Naive B cell (primary cell): ENCODE measurements around the gene PRKCB. TPM values are rescaled to one million over a fixed set of nuclear protein-coding genes. Genes with fewer than 3 reads are reported as not detected.
"Not testable (repeated sequence)": the region's sequence is repeated elsewhere in the genome, so short reads cannot be mapped to it uniquely, and the experiment has no call there.

Source experiments
- ATAC-seq, 2 donors: fragments of 150-1000 bp; cut with Tn5 transposase; 2 replicates each; pipeline ENCODE4 v1.10.0; 2021; ENCODE audit warnings: low read depth in 2 of 2, mild to moderate bottlenecking in 2 of 2, moderate library complexity in 2 of 2
- DNase-seq: peaks from one replicate; pipeline ENCODE4 v3.0.0; 2022
- H3K27ac Mint-ChIP-seq, 6 donors: one replicate each; pipeline ENCODE4 v1.8.0; 2020 to 2022; ENCODE audit warnings: mild to moderate bottlenecking in 6 of 6, mixed read lengths in 6 of 6, moderate library complexity in 5 of 6, inconsistent platforms in 2 of 6
- H3K27me3 Mint-ChIP-seq, 3 donors: one replicate each; pipeline ENCODE4 v1.8.0; 2021 to 2022; ENCODE audit warnings: mixed read lengths in 3 of 3, mild to moderate bottlenecking in 1 of 3
- H3K36me3 Mint-ChIP-seq, 2 donors: one replicate each; pipeline ENCODE4 v1.8.0; 2020 to 2022; ENCODE audit warnings: mixed read lengths in 2 of 2, inconsistent platforms in 1 of 2, mild to moderate bottlenecking in 1 of 2
- H3K4me1 Mint-ChIP-seq, 3 donors: one replicate each; pipeline ENCODE4 v1.8.0; 2020 to 2022; ENCODE audit warnings: mixed read lengths in 3 of 3, inconsistent platforms in 1 of 3, mild to moderate bottlenecking in 1 of 3, moderate library complexity in 1 of 3
- H3K4me3 Mint-ChIP-seq, 8 donors: one replicate each; pipeline ENCODE4 v1.8.0; 2020 to 2022; ENCODE audit warnings: mild to moderate bottlenecking in 8 of 8, mixed read lengths in 8 of 8, moderate library complexity in 8 of 8, inconsistent platforms in 2 of 8
- H3K9me3 Mint-ChIP-seq, 7 donors: one replicate each; pipeline ENCODE4 v1.8.0; 2020 to 2022; ENCODE audit warnings: mixed read lengths in 7 of 7, mild to moderate bottlenecking in 5 of 7, inconsistent platforms in 2 of 7, moderate library complexity in 1 of 7
- polyA plus RNA-seq, 6 donors: library from polyadenylated mRNA; unstranded; fragments of 300-500 nt; fragmentation: Illumina TruSeq; gene quantifications; one replicate each; pipeline ENCODE4 v1.2.3, GENCODE V29; 2021; ENCODE audit warnings: low read depth in 6 of 6

The PRKCB gene
- polyA plus RNA-seq, 6 donors from 2014 or later, result 213 to 344 (median 285) TPM

DNA sequence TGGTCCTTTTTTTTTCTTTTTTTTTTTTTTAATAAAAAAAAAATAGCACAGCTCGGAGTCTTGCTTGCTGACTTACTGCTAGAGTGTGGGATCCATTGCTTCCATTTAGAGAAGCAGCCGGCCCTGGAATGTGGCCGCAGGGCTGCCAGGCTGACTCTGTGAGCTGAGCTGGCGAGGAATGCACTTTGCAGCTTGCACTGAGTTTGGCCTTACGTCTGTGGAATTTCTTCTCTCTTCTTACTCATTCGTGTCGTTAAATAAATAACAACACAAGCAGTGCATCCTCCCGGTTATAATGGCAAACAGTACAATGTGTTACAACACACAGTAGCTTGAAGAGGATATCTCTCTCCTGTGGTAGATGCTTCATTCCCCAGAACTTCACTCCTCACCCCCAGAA is 69.2 kb downstream of the PRKCB start:
- no peaks in the 10 kb centered on the region for H3K9me3 Mint-ChIP-seq
- peaks cover 0 to 7% of the 10 kb centered on the region in 2 donors for H3K36me3 Mint-ChIP-seq
- H3K27ac Mint-ChIP-seq, result peak overlapping the region in 4 of 6 donors; percentile 3 to 88 (median 58)
- DNase-seq (no peak), ATAC-seq (no peak)
- H3K4me1 Mint-ChIP-seq, result peaks cover 92 to 99% (median 98%) of the 10 kb centered on the region in 3 donors
- H3K27me3 Mint-ChIP-seq, result no peaks in the 10 kb centered on the region
- peak overlapping the region in 1 of 8 donors; percentile 78 for H3K4me3 Mint-ChIP-seq

DNA sequence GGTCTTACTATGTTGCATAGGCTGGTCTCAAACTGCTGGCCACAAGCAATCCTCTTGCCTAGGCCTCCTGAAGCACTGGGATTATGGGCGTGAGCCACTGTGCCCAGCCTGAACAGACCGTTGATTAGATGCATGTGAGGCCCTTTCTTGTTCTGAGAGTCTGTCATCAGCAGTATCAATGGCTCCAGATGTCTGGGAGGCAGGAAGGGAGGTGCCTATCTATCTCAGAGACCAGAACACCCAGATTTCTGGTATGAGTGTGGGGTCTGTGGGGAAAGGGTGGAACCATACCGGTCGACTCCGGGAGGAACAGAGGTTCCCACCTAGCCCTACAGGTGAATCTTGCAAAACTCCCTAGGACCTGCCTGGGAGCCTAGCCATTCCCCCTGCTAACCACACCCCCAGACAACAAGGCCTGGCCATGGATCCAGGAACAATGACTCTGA is 71.7 kb downstream of the PRKCB start:
- no peak for ATAC-seq
- peak overlapping the region; percentile 88 to 98 (median 94) for H3K27ac Mint-ChIP-seq
- H3K4me3 Mint-ChIP-seq, result peak overlapping the region in 5 of 8 donors; percentile 35 to 81 (median 46)
- H3K4me1 Mint-ChIP-seq, result peaks cover 84 to 99% (median 96%) of the 10 kb centered on the region in 3 donors
- H3K36me3 Mint-ChIP-seq, result peaks cover 4 to 7% of the 10 kb centered on the region in 2 donors
- no peaks in the 10 kb centered on the region for H3K9me3 Mint-ChIP-seq
- no peak for DNase-seq
- no peaks in the 10 kb centered on the region for H3K27me3 Mint-ChIP-seq

GRCh38 chr16:23907903-23908302 is 72.1 kb downstream of the PRKCB start:
- H3K36me3 Mint-ChIP-seq, result peaks cover 4 to 7% of the 10 kb centered on the region in 2 donors
- DNase-seq, result no peak
- peaks cover 81 to 99% (median 94%) of the 10 kb centered on the region in 3 donors for H3K4me1 Mint-ChIP-seq
- ATAC-seq, result no peak
- peak overlapping the region in 3 of 8 donors; percentile 35 to 46 (median 38) for H3K4me3 Mint-ChIP-seq
- no peaks in the 10 kb centered on the region for H3K9me3 Mint-ChIP-seq
- H3K27me3 Mint-ChIP-seq, result no peaks in the 10 kb centered on the region
- H3K27ac Mint-ChIP-seq, result peak overlapping the region; percentile 88 to 98 (median 94)

GRCh38 chr16:23908790-23909189 is 73.0 kb downstream of the PRKCB start:
- no peak for DNase-seq
- no peak for ATAC-seq
- peaks cover 81 to 99% (median 94%) of the 10 kb centered on the region in 3 donors for H3K4me1 Mint-ChIP-seq
- no peaks in the 10 kb centered on the region for H3K9me3 Mint-ChIP-seq
- H3K36me3 Mint-ChIP-seq, result peaks cover 4 to 7% of the 10 kb centered on the region in 2 donors
- no peak overlapping the region for H3K4me3 Mint-ChIP-seq
- no peaks in the 10 kb centered on the region for H3K27me3 Mint-ChIP-seq
- H3K27ac Mint-ChIP-seq, result peak overlapping the region in 5 of 6 donors; percentile 6 to 93 (median 88)

DNA sequence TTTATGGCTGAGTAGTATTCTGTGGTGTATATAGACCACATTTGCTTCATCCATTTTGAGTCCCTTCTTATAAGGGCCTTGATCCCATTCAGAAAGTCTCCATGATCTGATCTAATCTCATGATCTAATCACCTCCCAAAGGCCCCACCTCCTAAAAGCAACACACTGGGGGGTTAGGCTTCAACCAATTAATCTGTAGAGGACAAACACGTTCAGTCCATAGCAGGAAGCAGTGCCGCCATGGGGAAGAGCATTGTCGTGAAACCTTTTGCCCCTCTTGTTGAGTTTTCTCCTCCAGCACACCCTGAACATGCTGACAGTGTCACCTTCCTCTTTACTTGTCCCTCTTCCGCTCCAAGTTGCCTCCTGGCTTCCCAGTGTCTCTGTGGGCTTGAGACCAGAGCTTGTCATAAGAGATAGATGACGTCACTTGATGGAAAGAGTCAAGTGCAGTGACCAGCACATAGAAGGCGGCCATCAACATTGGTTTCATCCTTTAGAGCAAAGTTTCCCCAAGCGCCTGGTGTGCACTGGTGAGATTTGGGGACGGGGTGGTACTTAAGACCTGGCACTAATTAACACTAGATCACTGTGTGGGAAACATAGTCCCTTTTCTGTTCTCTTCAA is 74.1 kb downstream of the PRKCB start:
- Mint-ChIP-seq H3K4me1 (peaks cover 82 to 99% (median 94%) of the 10 kb centered on the region in 3 donors), H3K4me3 (peak overlapping the region in 1 of 8 donors; percentile 21), H3K27ac (peak overlapping the region; percentile 62 to 90 (median 83)), H3K9me3 (no peaks in the 10 kb centered on the region), H3K36me3 (peaks cover 4 to 7% of the 10 kb centered on the region in 2 donors), H3K27me3 (no peaks in the 10 kb centered on the region)
- no peak for DNase-seq
- ATAC-seq, result no peak

DNA sequence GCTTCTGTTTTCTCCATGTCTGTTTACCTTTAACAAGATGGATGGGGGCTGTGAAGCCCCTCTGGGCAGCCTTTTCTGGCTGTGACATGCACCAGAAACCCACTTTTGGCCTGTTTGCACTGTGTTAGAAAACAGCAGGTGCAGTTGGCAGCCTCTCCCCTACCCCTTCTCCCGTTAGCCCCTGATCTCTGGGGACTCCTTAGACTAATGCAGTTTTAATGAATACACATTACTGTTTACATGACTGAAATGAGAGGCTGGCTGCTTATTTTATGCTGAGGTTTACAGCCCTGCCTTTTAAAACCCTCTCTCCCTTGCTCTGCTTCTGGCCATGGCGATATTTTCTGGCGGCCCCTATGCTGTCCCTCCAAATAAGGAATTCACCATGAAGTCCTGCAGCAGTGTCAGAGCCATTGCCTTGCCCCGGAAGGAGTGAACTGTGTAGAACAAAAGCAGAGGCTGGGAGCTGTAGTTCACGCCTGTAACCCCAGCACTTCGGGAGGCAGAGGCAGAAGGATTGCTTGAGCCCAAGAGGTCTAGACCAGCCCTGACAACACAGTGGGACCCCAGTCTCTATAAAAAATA is 79.3 kb downstream of the PRKCB start:
- ATAC-seq, result peak in 1 of 2 donors; percentile 38
- Mint-ChIP-seq H3K4me1 (peaks cover 58 to 81% (median 75%) of the 10 kb centered on the region in 3 donors), H3K4me3 (peak overlapping the region in 7 of 8 donors; percentile 64 to 83 (median 74))

GRCh38 chr16:23916552-23916951 is 80.8 kb downstream of the PRKCB start:
- peak overlapping the region; percentile 32 to 90 (median 62) for H3K4me3 Mint-ChIP-seq
- peak overlapping the region in 5 of 6 donors; percentile 34 to 82 (median 76) for H3K27ac Mint-ChIP-seq
- peaks cover 60 to 83% (median 75%) of the 10 kb centered on the region in 3 donors for H3K4me1 Mint-ChIP-seq
- ATAC-seq, result peak; percentile 60 to 68
- peaks cover 5 to 20% (median 8%) of the 10 kb centered on the region in 7 donors for H3K9me3 Mint-ChIP-seq
- DNase-seq, H3K27me3 Mint-ChIP-seq: not testable (repeated sequence)
- H3K36me3 Mint-ChIP-seq, result peaks cover 21 to 29% of the 10 kb centered on the region in 2 donors

More for the DNA sequence above, 79.3 kb downstream of the PRKCB start:
- Mint-ChIP-seq H3K9me3 (peaks cover 0 to 9% (median 2%) of the 10 kb centered on the region in 7 donors), H3K27ac (peak overlapping the region; percentile 39 to 97 (median 78)), H3K27me3 (no peaks in the 10 kb centered on the region), H3K36me3 (peaks cover 10 to 20% of the 10 kb centered on the region in 2 donors)
- DNase-seq, result no peak

- Mint-ChIP-seq H3K9me3 (peaks cover 5 to 20% (median 8%) of the 10 kb centered on the region in 7 donors), H3K4me3 (peak overlapping the region in 1 of 8 donors; percentile 34), H3K4me1 (peaks cover 65 to 85% (median 75%) of the 10 kb centered on the region in 3 donors), H3K27ac (peak overlapping the region in 4 of 6 donors; percentile 16 to 81 (median 41)), H3K36me3 (peaks cover 21 to 25% of the 10 kb centered on the region in 2 donors), H3K27me3 (no peaks in the 10 kb centered on the region)
- DNase-seq, result no peak
- no peak for ATAC-seq
These were observed 81.8 kb downstream of the PRKCB start for GRCh38 chr16:23917621-23918020.

- H3K36me3 Mint-ChIP-seq, result peaks cover 28 to 45% of the 10 kb centered on the region in 2 donors
- DNase-seq (no peak), ATAC-seq (no peak)
- H3K4me3 Mint-ChIP-seq, result peak overlapping the region in 4 of 8 donors; percentile 12 to 58 (median 30)
- H3K27ac Mint-ChIP-seq, result peak overlapping the region in 5 of 6 donors; percentile 42 to 65 (median 59)
- H3K27me3 Mint-ChIP-seq, result no peaks in the 10 kb centered on the region
- peaks cover 55 to 83% (median 66%) of the 10 kb centered on the region in 3 donors for H3K4me1 Mint-ChIP-seq
- H3K9me3 Mint-ChIP-seq, result peaks cover 6 to 20% (median 9%) of the 10 kb centered on the region in 7 donors
These were observed 84.7 kb downstream of the PRKCB start for GRCh38 chr16:23920446-23920845.

DNA sequence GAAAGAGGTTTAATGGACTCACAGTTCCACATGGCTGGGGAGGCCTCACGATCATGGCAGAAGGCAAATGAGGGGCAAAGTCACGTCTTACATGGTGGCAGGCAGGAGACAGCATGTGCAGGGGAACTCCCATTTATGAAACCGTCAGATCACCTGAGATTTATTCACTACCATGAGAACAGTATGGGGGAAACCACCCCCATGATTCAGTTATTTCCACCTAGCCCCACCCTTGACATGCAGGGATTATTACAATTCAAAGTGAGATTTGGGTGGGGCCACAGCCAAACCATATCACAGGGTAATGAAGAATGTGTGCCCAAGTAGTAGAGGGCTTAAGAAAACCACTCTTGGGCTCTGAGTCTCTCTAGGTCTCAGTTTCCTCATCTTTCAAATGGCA is 85.1 kb downstream of the PRKCB start:
- H3K4me3 Mint-ChIP-seq, result peak overlapping the region in 4 of 8 donors; percentile 26 to 47 (median 35)
- peaks cover 6 to 20% (median 9%) of the 10 kb centered on the region in 7 donors for H3K9me3 Mint-ChIP-seq
- DNase-seq (no peak), ATAC-seq (peak in 1 of 2 donors; percentile 18)
- H3K4me1 Mint-ChIP-seq, result peaks cover 58 to 86% (median 69%) of the 10 kb centered on the region in 3 donors
- H3K27me3 Mint-ChIP-seq, result no peaks in the 10 kb centered on the region
- H3K27ac Mint-ChIP-seq, result peak overlapping the region in 5 of 6 donors; percentile 47 to 69 (median 62)
- H3K36me3 Mint-ChIP-seq, result peaks cover 28 to 49% of the 10 kb centered on the region in 2 donors

DNA sequence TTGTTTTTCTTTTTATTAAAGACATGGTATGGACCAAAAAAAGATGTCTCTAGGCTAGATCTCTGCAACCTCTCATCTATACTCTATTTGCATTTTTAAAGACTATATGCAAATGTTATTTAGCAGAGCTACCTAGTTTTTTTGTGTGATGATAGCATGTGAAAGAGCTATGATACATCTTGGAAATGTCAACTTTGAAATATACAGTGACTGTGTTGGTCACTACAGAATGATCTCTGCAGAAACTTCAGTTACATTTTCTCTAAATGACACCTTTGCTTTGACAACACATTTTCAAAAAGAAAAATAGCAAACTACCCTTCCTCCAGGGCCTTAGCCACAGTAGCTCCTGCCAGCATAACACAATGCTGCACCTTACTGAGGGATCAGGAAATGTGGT is 86.6 kb downstream of the PRKCB start:
- H3K4me3 Mint-ChIP-seq, result peak overlapping the region in 3 of 8 donors; percentile 16 to 33 (median 30)
- H3K9me3 Mint-ChIP-seq, result peaks cover 4 to 20% (median 9%) of the 10 kb centered on the region in 7 donors
- ATAC-seq, result no peak
- peaks cover 31 to 49% of the 10 kb centered on the region in 2 donors for H3K36me3 Mint-ChIP-seq
- no peak for DNase-seq
- peak overlapping the region in 3 of 6 donors; percentile 7 to 75 (median 28) for H3K27ac Mint-ChIP-seq
- H3K27me3 Mint-ChIP-seq, result no peaks in the 10 kb centered on the region
- peaks cover 56 to 80% (median 66%) of the 10 kb centered on the region in 3 donors for H3K4me1 Mint-ChIP-seq

GRCh38 chr16:23924128-23924527 is 88.3 kb downstream of the PRKCB start:
- peak overlapping the region in 5 of 6 donors; percentile 19 to 94 (median 85) for H3K27ac Mint-ChIP-seq
- peaks cover 62 to 89% (median 73%) of the 10 kb centered on the region in 3 donors for H3K4me1 Mint-ChIP-seq
- H3K36me3 Mint-ChIP-seq, result peaks cover 37 to 41% of the 10 kb centered on the region in 2 donors
- H3K27me3 Mint-ChIP-seq, result no peaks in the 10 kb centered on the region
- peak; percentile 64 to 69 for ATAC-seq
- DNase-seq, result no peak
- H3K4me3 Mint-ChIP-seq, result peak overlapping the region in 7 of 8 donors; percentile 51 to 85 (median 72)
- H3K9me3 Mint-ChIP-seq, result peaks cover 4 to 20% (median 9%) of the 10 kb centered on the region in 7 donors

DNA sequence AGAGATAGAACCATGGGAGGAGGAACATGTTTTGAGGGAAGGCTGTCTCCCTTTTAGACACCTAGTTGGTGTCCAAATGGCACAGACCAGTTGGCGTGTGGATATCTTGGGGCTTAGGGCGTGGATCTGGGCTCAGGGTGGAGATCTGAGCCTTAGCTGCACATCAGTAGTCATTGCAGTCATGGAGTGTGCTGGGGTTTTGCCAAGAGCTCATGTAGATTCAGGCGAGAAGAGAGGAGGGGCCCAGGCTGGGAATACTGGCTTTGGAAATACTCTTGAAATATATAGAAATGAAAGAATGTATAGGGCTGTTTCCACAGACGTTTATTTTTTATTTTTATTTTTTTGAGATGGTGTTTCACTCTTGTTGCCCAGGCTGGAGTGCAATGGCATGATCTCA is 92.0 kb downstream of the PRKCB start:
- ATAC-seq (no peak), DNase-seq (no peak)
- Mint-ChIP-seq H3K27ac (peak overlapping the region; percentile 1 to 92 (median 78)), H3K4me3 (peak overlapping the region in 3 of 8 donors; percentile 4 to 12 (median 9)), H3K27me3 (no peaks in the 10 kb centered on the region), H3K4me1 (peaks cover 63 to 84% (median 81%) of the 10 kb centered on the region in 3 donors), H3K36me3 (peaks cover 24 to 31% of the 10 kb centered on the region in 2 donors), H3K9me3 (peaks cover 0 to 5% (median 0%) of the 10 kb centered on the region in 7 donors)
